Neural progenitor cell (in vitro differentiated cells): ENCODE data around the gene TPCN2. TPM values are rescaled to one million over a fixed set of nuclear protein-coding genes. Genes with fewer than 3 reads are reported as not detected.
"Not testable (repeated sequence)": the region's sequence is repeated elsewhere in the genome, so short reads cannot be mapped to it uniquely, and the experiment has no call there.

Experiments used
- DNase-seq: peaks from one replicate; pipeline ENCODE4 v3.0.0-alpha.2; 2016; ENCODE audit warnings: low spot score
- H2AFZ ChIP-seq: fragments of 200-600 bp; sonication (generic); replicated peaks from 2 replicates; pipeline ENCODE4 v1.6.1; 2016; ENCODE audit warnings: antibody characterized with exemption
- H3F3A ChIP-seq: fragments of 200-600 bp; sonication (generic); 2 replicates; pipeline ENCODE4 v1.6.1; 2016; ENCODE audit warnings: antibody characterized with exemption, low read depth
- H3K27ac ChIP-seq: fragments of 200-600 bp; sonication (generic); 2 replicates; pipeline ENCODE4 v1.5.1; 2016; ENCODE audit warnings: mild to moderate bottlenecking
- H3K27me3 ChIP-seq: fragments of 200-600 bp; sonication (generic); 2 replicates; pipeline ENCODE4 v1.6.1; 2016; ENCODE audit warnings: mild to moderate bottlenecking, moderate library complexity
- H3K36me3 ChIP-seq: fragments of 200-600 bp; sonication (generic); 2 replicates; pipeline ENCODE4 v1.5.1; 2016
- H3K4me1 ChIP-seq: fragments of 200-600 bp; sonication (generic); 2 replicates; pipeline ENCODE4 v1.6.1; 2016; ENCODE audit warnings: mixed run types
- H3K4me2 ChIP-seq: fragments of 200-600 bp; sonication (generic); 2 replicates; pipeline ENCODE4 v1.6.1; 2016
- H3K4me3 ChIP-seq: fragments of 200-600 bp; sonication (generic); 2 replicates; pipeline ENCODE4 v1.5.1; 2016
- H3K79me2 ChIP-seq: fragments of 200-600 bp; sonication (generic); 2 replicates; pipeline ENCODE4 v1.6.1; 2016; ENCODE audit warnings: low read depth
- H3K9ac ChIP-seq: fragments of 200-600 bp; sonication (generic); 2 replicates; pipeline ENCODE4 v1.6.1; 2016
- H3K9me3 ChIP-seq: fragments of 200-600 bp; sonication (generic); 2 replicates; pipeline ENCODE4 v1.5.1; 2016; ENCODE audit warnings: low read depth
- H4K20me1 ChIP-seq: fragments of 200-600 bp; sonication (generic); 2 replicates; pipeline ENCODE4 v1.6.1; 2016; ENCODE audit warnings: low read depth
- H3K27ac Mint-ChIP-seq: 3 replicates; pipeline ENCODE4 v1.8.0; 2021; ENCODE audit warnings: mixed read lengths
- H3K27me3 Mint-ChIP-seq: 2 replicates; pipeline ENCODE4 v1.8.0; 2022; ENCODE audit warnings: low read depth, mild to moderate bottlenecking, inconsistent platforms, moderate library complexity, mixed read lengths; ENCODE audit not compliant: insufficient read depth
- H3K36me3 Mint-ChIP-seq: 3 replicates; pipeline ENCODE4 v1.8.0; 2021; ENCODE audit warnings: mixed read lengths
- H3K4me1 Mint-ChIP-seq: 3 replicates; pipeline ENCODE4 v1.8.0; 2021; ENCODE audit warnings: mixed read lengths
- H3K4me3 Mint-ChIP-seq: 3 replicates; pipeline ENCODE4 v1.8.0; 2021; ENCODE audit warnings: mild to moderate bottlenecking, moderate library complexity, mixed read lengths
- H3K9me3 Mint-ChIP-seq: 3 replicates; pipeline ENCODE4 v1.8.0; 2020; ENCODE audit warnings: mixed read lengths
- CTCF ChIP-seq: fragments of 200-600 bp; sonication (generic); IDR thresholded peaks from 2 replicates; pipeline ENCODE4 v1.5.1; 2017; ENCODE audit warnings: antibody characterized with exemption, mild to moderate bottlenecking
- EZH2 ChIP-seq: fragments of 200-600 bp; sonication (generic); IDR thresholded peaks from 2 replicates; pipeline ENCODE4 v1.6.1; 2017; ENCODE audit warnings: antibody characterized with exemption, mild to moderate bottlenecking, moderate library complexity
- EZH2phosphoT487 ChIP-seq: fragments of 200-600 bp; sonication (generic); IDR thresholded peaks from 2 replicates; pipeline ENCODE4 v1.6.1; 2017; ENCODE audit warnings: antibody characterized with exemption
- total RNA-seq: library from RNA; depleted of rRNA; stranded (reverse); fragments of >200 nt; gene quantifications from 2 replicates; pipeline ENCODE4 v1.2.3, GENCODE V29; 2015; ENCODE audit warnings: low replicate concordance

Gene TPCN2
- total RNA-seq, 1 donor from 2014 or later = 7.2 TPM

DNA sequence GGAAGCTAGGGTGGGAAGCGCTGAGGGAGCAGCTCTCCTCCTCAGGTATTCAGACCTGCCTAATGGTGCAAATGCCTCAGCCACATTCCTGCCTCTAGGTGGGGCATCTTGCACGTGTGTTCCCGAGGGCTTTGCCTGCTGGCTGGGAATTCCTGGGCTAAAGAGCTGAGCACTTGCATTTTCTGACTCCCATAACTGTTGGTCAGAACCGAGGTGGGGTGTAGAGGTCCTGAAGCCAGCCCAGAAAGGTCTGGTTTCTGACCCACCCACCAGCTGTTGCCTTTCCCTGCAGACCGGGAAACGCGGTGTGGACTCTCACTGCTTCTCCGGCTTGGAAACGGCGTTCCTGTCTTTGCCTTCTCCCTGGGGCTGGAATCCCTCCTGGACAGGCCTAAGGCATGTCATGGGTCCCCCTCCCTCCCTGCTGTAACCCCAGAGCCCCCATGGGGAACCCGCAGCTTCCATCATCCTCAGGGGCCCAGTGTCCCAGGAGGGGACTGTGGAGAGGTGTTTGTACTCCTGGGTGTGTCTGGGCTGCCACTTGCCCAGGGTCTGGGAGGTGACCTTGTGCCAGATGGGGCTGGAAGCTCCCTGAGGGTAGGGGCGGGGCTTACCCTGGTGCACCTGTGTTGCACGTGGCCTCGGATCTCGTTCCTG is 83.0 kb downstream of the TPCN2 start:
- Mint-ChIP-seq H3K27me3 (peaks cover 12% of the 10 kb centered on the region), H3K27ac (no peak overlapping the region), H3K4me3 (no peak overlapping the region), H3K36me3 (peaks cover 10% of the 10 kb centered on the region), H3K4me1 (peaks cover 17% of the 10 kb centered on the region), H3K9me3 (peaks cover 26% of the 10 kb centered on the region)
- no peaks in the 10 kb centered on the region for H4K20me1 ChIP-seq
- no peak for TF ChIP-seq EZH2
- TF ChIP-seq EZH2phosphoT487 = no peak
- TF ChIP-seq CTCF = peak; percentile 93
- no peaks in the 10 kb centered on the region for H3K9me3 ChIP-seq
- no peak overlapping the region for H3K27ac ChIP-seq
- no peaks in the 10 kb centered on the region for H3K36me3 ChIP-seq
- H3K4me3 ChIP-seq = no peak overlapping the region
- peaks cover 6% of the 10 kb centered on the region for H3K4me1 ChIP-seq
- H3K9ac ChIP-seq = no peak overlapping the region
- DNase-seq = peak; percentile 91
- no peaks in the 10 kb centered on the region for H3K79me2 ChIP-seq
- H3K27me3 ChIP-seq = no peaks in the 10 kb centered on the region
- H2AFZ ChIP-seq = peak overlapping the region; percentile 91
- no peaks in the 10 kb centered on the region for H3F3A ChIP-seq
- no peak overlapping the region for H3K4me2 ChIP-seq

GRCh38 chr11:69132301-69132670 is 83.6 kb downstream of the TPCN2 start:
- Histone ChIP-seq H3F3A (no peaks in the 10 kb centered on the region), H3K4me2 (no peak overlapping the region), H3K36me3 (no peaks in the 10 kb centered on the region), H2AFZ (no peak overlapping the region), H3K79me2 (no peaks in the 10 kb centered on the region), H3K9ac (no peak overlapping the region), H3K4me3 (no peak overlapping the region), H3K27ac (no peak overlapping the region), H3K27me3 (no peaks in the 10 kb centered on the region), H4K20me1 (no peaks in the 10 kb centered on the region), H3K4me1 (peaks cover 6% of the 10 kb centered on the region), H3K9me3 (no peaks in the 10 kb centered on the region)
- Mint-ChIP-seq H3K36me3 (peaks cover 10% of the 10 kb centered on the region), H3K27ac (no peak overlapping the region), H3K27me3 (peaks cover 13% of the 10 kb centered on the region), H3K4me1 (peaks cover 17% of the 10 kb centered on the region), H3K9me3 (peaks cover 26% of the 10 kb centered on the region), H3K4me3 (no peak overlapping the region)
- no peak for DNase-seq
- TF ChIP-seq EZH2 (no peak), CTCF (no peak), EZH2phosphoT487 (no peak)

DNA sequence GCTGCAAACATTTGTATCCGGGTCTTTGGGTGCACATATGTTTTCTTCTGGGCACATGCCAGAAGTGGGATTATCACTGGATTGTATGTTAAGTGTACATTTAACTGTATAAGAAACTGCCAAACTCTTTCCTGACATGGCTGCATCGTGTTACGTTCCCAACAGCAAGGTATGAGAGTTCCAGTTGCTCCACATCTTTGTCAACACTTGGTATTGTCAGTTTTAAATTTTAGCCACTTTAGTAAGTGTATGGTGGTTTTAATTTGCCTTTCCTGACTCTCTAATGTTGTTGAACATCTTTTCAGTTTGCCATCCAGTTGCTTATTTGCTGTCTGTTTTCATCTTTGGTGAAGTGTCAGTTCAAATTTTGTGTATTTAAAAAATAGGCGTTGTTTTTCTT is 84.5 kb downstream of the TPCN2 start:
- Histone ChIP-seq H3K27me3 (no peaks in the 10 kb centered on the region), H2AFZ (no peak overlapping the region), H4K20me1 (no peaks in the 10 kb centered on the region), H3K9ac (no peak overlapping the region), H3K4me3 (no peak overlapping the region), H3K9me3 (no peaks in the 10 kb centered on the region), H3K79me2 (no peaks in the 10 kb centered on the region), H3K4me2 (no peak overlapping the region), H3F3A (no peaks in the 10 kb centered on the region), H3K27ac (no peak overlapping the region), H3K36me3 (no peaks in the 10 kb centered on the region), H3K4me1 (peaks cover 6% of the 10 kb centered on the region)
- Mint-ChIP-seq H3K4me1 (peaks cover 17% of the 10 kb centered on the region), H3K36me3 (peaks cover 10% of the 10 kb centered on the region), H3K9me3 (peaks cover 20% of the 10 kb centered on the region), H3K4me3 (no peak overlapping the region), H3K27me3 (peaks cover 10% of the 10 kb centered on the region), H3K27ac (no peak overlapping the region)
- no peak for DNase-seq
- no peak for TF ChIP-seq EZH2phosphoT487
- no peak for TF ChIP-seq EZH2
- no peak for TF ChIP-seq CTCF

GRCh38 chr11:69134182-69134581 is 85.5 kb downstream of the TPCN2 start:
- H3K36me3 Mint-ChIP-seq, H3K27ac ChIP-seq, H3K4me2 ChIP-seq, H3F3A ChIP-seq, H3K27me3 ChIP-seq, H3K4me1 ChIP-seq, H3K4me3 Mint-ChIP-seq, H3K27me3 Mint-ChIP-seq, DNase-seq, H3K79me2 ChIP-seq, H2AFZ ChIP-seq, H3K36me3 ChIP-seq, H3K4me3 ChIP-seq, H3K9me3 ChIP-seq, H3K9ac ChIP-seq, H4K20me1 ChIP-seq: not testable (repeated sequence)
- peaks cover 17% of the 10 kb centered on the region for H3K4me1 Mint-ChIP-seq
- H3K9me3 Mint-ChIP-seq = peaks cover 17% of the 10 kb centered on the region
- peak overlapping the region; percentile 48 for H3K27ac Mint-ChIP-seq
